Measurements from ENCODE around the gene CADPS2. TPM values are rescaled to one million over a fixed set of nuclear protein-coding genes. Genes with fewer than 3 reads are reported as not detected.

The CADPS2 gene
- 0.02 to 0.06 TPM (median 0.03 TPM) in 5 replicates for total RNA-seq (2022; extraction: Qiagen RNA extraction)

DNA sequence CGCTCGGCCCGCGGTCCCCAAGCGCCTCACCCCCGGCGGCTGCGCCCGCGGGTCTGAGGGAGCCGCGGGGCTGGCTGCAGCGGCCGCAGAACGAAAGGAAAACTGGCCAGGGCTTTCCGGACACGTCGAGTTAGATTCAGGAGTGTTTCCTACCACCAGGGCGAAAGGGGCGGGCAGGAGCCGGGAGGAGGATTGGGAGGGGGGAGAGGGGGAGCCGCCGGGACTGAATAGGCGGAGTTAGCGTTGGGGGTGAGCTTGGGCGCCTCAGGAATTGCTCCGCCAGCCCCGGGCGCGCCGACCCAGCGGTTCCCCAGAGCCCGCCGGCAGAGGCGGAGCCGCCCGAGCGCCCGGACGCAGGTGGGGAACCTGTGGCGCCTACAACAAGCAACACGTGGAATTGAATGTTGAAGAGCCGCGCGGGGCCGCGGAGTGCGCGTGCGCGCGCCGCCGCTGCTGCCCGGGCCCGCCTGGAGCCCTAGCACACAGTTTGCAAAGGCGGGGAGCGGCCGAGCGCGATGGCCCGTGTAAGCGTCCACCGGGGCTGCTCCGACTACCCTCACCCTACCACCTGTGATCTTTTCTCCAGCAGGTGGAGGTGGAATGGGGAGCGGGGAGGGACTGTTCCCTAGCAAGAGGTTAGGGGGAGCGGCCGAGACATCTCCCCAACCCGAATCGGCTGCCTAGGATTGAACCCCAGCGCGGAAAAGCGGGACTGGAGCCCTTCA, at the start of gene CADPS2:
CADPS2 (minus strand) TSS at position 104 of the 725 bp plus-strand sequence. CDS start 123 bp downstream, outside the sequence.

DNA sequence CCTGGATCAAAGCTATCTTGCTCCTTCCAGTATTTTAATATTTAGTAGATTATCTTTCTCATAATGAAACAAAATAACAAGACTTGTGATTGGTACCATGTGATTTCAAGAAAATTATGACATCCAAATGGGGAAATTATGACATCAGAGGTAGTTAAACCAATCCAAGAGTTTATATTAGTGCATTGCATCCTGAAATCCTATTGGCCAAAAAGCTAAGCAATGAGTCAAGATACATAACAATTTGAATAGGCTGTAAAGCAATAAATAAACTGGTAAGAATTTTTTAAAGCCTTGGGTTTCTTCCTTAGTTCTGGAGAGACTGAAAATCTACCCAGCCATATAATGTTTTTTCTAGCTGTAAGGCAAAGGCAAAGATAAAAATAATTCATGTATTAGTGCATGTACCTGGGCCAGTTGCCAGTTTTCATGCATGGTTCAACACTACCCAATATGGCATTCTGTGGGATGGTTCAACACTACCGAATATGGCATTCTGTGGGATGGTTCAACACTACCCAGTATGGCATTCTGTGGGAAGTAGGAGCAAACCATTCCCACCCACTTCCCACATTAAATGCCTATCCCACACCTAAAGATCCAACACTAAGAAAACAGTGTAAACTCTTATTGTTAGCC, 183.3 kb downstream of the CADPS2 start, which contains the start of gene RNF148:
RNF148 (minus strand) TSS at position 51 of the 639 bp plus-strand sequence. CDS start 172 bp downstream, outside the sequence.

DNA sequence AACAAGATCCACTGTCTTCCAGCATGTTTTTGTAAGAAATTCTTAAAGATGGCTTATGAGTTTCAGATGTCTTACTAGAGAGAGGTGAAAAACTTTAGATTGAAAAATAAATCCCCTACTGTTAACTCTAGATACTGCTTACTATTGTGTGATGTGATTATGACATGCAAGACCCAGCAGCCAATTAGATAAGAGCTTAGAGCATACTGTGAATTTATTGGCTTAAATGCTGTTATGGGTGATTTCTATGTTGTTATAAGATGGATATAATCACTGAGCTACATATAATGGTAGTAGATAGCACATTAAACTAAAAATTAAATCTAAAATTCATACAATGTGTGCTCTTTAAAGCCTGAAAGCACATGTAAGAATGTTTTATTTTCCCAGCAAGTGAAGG, 187.2 kb downstream of the CADPS2 start, which contains the start of gene RNF133:
RNF133 (minus strand) TSS at position 101 of the 400 bp plus-strand sequence. CDS start 199 bp downstream, outside the sequence.

DNA sequence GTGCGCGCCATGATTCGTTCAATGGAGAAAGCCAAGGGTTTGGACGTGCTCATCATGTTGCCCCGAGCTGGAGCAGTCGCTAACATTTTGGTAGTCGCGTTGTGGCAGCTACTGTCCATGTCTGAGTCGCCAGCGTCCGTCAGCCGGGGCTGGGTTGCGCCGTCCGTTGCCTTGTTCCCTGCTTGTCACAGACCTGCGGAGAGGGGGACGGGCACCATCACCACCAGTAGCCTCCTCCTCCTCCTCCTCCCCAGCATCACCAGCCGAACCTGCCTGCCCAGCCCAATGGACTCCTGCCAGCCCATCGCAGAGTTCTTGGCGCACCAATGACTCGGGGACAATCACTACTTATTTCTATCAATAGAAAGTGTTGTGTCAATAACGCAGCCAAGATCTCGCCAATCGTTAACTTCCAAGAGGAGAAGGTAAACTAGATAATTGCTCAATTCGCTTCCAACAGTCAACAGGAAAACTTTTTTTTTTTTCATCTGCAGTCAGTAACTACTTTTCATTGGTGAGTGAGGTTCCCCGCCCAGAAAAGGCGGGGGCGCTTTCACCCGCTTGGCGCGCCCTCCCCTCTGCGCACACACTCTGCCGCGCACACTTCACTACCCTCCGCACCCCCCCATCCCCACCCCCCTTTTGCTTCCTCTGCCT, 581.8 kb downstream of the CADPS2 start, which contains the start of gene FEZF1:
FEZF1 (minus strand) TSS at position 432 of the 657 bp plus-strand sequence; CDS start at position 119, 313 bp downstream.

Other genes with a start within 250 kb of the CADPS2 start
- not detected in 5 replicates for gene RNF133, start 187.3 kb downstream of the CADPS2 start, total RNA-seq (2022; extraction: Qiagen RNA extraction)
- not detected in 5 replicates for gene RNF148, start 183.5 kb downstream of the CADPS2 start, total RNA-seq (2022; extraction: Qiagen RNA extraction)
- not detected in 5 replicates for gene TAS2R16, start 109.2 kb upstream of the CADPS2 start, total RNA-seq (2022; extraction: Qiagen RNA extraction)